ENCODE measurements around the gene CDCA5. TPM values are rescaled to one million over a fixed set of nuclear protein-coding genes. Genes with fewer than 3 reads are reported as not detected.
A peak's percentile ranks its signal among the peaks of the same experiment; 100 is the strongest.

CDCA5 gene
- total RNA-seq, 1 donor from 2014 or later, result 14.8 TPM

DNA sequence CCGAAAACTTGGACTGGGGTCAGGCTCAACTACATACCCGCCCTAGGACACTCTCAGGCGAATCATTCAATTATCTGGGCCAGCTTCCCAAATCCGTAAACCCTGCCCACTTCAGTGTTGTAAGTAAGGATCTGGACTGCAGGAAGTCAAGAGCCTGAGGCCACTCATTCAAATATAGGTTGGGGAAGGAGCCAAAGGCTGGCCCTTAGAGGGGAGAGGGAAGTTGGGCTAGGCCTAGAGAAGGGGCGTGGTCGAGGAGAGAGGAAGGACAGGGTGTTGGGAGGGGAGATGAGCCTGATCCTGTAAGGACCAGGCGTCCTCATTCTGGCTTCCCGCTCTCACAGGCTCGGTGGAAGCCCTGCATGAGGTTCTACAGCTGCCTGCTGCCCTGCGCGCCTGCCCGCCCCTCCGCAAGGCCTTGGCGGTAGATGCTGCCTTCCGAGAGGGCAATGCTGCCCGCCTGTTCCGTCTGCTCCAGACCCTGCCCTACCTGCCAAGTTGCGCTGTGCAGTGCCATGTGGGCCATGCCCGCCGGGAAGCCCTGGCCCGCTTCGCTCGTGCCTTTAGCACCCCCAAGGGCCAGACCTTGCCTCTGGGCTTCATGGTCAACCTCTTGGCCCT lies 39.8 kb downstream of the CDCA5 start:
- peak overlapping the region; percentile 67 for H3K4me3 Mint-ChIP-seq (ENCODE audit: unreplicated experiment)
- peaks cover 9% of the 10 kb centered on the region for H3K4me1 Mint-ChIP-seq (ENCODE audit: unreplicated experiment)
- peaks cover 9% of the 10 kb centered on the region for H3K36me3 Mint-ChIP-seq (ENCODE audit: low read depth, unreplicated experiment)
- no peaks in the 10 kb centered on the region for H3K9me3 Mint-ChIP-seq (ENCODE audit: unreplicated experiment)
- H3K27me3 Mint-ChIP-seq (ENCODE audit: unreplicated experiment), result peaks cover 8% of the 10 kb centered on the region
- no peak for DNase-seq (ENCODE audit: low spot score)
- TF ChIP-seq, protein P1, sequence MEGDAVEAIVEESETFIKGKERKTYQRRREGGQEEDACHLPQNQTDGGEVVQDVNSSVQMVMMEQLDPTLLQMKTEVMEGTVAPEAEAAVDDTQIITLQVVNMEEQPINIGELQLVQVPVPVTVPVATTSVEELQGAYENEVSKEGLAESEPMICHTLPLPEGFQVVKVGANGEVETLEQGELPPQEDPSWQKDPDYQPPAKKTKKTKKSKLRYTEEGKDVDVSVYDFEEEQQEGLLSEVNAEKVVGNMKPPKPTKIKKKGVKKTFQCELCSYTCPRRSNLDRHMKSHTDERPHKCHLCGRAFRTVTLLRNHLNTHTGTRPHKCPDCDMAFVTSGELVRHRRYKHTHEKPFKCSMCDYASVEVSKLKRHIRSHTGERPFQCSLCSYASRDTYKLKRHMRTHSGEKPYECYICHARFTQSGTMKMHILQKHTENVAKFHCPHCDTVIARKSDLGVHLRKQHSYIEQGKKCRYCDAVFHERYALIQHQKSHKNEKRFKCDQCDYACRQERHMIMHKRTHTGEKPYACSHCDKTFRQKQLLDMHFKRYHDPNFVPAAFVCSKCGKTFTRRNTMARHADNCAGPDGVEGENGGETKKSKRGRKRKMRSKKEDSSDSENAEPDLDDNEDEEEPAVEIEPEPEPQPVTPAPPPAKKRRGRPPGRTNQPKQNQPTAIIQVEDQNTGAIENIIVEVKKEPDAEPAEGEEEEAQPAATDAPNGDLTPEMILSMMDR (IDR thresholded peaks at IDR 0.05; ENCODE audit: unreplicated experiment), result no peak
- no peak overlapping the region for H3K27ac Mint-ChIP-seq (ENCODE audit: unreplicated experiment)

DNA sequence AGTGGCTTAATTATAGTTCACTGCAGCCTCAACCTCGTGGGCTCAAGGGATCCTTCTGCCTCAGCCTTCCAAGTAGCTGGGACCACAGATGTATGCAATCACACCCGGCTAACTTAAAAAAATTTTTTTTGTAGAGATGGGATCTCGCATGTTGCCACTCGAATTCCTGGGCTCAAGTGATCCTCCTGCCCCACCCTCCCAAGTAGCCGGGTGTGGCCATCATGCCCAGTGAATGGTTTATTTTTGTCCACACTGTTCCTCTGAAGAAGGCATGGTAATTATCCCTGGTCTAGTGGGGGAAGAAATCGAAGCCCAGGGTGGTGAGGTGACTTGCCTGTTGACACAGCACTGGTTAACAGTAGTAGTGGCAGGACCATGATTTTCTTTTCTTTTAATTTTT lies 40.9 kb downstream of the CDCA5 start:
- peaks cover 9% of the 10 kb centered on the region for H3K36me3 Mint-ChIP-seq (ENCODE audit: low read depth, unreplicated experiment)
- no peak for DNase-seq (ENCODE audit: low spot score)
- TF ChIP-seq, protein P1 (IDR thresholded peaks at IDR 0.05; ENCODE audit: unreplicated experiment), result no peak
- H3K27me3 Mint-ChIP-seq (ENCODE audit: unreplicated experiment), result peaks cover 10% of the 10 kb centered on the region
- H3K4me1 Mint-ChIP-seq (ENCODE audit: unreplicated experiment), result peaks cover 9% of the 10 kb centered on the region
- H3K27ac Mint-ChIP-seq (ENCODE audit: unreplicated experiment), result no peak overlapping the region
- peak overlapping the region; percentile 93 for H3K4me3 Mint-ChIP-seq (ENCODE audit: unreplicated experiment)
- H3K9me3 Mint-ChIP-seq (ENCODE audit: unreplicated experiment), result no peaks in the 10 kb centered on the region

DNA sequence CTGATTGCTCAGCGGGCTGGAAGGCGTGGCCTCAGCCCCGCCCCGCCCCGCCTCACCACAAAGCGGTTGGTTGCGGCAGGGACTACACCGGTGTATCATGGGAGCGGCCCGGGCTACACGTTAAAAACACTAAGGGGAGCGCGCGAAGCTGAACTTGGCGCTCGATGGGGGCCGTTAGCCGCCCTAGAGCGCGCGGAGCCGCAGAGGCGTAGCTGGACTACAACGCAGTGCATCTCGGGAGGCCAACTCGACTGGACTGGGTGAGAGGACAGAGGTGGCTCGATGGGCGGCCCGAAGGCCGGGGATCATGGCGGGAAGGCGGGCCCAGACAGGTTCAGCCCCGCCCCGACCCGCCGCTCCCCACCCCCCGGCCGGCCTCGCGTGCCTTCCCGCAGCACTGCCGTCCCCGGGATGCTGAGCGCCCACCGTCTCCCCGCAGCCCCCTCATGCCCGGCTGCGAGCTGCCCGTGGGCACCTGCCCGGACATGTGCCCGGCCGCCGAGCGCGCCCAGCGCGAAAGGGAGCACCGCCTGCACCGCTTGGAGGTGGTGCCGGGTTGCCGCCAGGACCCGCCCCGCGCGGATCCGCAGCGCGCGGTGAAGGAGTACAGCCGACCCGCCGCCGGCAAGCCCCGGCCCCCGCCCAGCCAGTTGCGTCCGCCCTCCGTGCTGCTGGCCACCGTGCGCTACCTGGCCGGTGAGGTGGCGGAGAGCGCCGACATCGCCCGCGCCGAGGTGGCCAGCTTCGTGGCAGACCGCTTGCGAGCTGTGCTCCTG lies 42.8 kb downstream of the CDCA5 start, which contains the start of gene SAC3D1:
Gene SAC3D1, plus strand, starts transcription at position 364 of the 776 bp plus-strand sequence. Its CDS starts 83 bp downstream, at position 447.
- peaks cover 5% of the 10 kb centered on the region for H3K4me1 Mint-ChIP-seq (ENCODE audit: unreplicated experiment)
- peak within 1 kb of the TSS; percentile 93 for H3K4me3 Mint-ChIP-seq (ENCODE audit: unreplicated experiment)
- peaks cover 6% of the 10 kb centered on the region for H3K36me3 Mint-ChIP-seq (ENCODE audit: low read depth, unreplicated experiment)
- H3K27me3 Mint-ChIP-seq (ENCODE audit: unreplicated experiment), result peaks cover 9% of the 10 kb centered on the region
- TF ChIP-seq, protein P1 (IDR thresholded peaks at IDR 0.05; ENCODE audit: unreplicated experiment), result no peak
- H3K9me3 Mint-ChIP-seq (ENCODE audit: unreplicated experiment), result no peaks in the 10 kb centered on the region
- peak within 1 kb of the TSS; percentile 67 for H3K27ac Mint-ChIP-seq (ENCODE audit: unreplicated experiment)
- peak; percentile 74 for DNase-seq (ENCODE audit: low spot score)

DNA sequence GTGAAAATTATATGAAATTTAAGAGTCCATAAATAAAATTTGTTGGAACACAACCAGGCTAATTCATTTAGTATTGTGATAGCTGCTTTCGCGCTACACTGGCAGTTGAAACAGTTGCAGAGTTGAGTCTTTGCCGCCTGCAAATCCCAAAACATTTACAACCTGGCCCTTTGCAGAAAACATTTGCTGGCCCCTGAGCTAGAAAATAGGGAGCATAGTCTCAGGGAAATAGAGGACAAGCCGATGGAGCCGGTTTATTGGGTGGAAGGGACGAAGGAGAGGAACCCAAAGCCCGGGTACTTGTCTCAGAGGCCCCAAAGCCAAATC lies 43.4 kb downstream of the CDCA5 start:
- Mint-ChIP-seq H3K27me3 (ENCODE audit: unreplicated experiment) (peaks cover 9% of the 10 kb centered on the region), H3K4me1 (ENCODE audit: unreplicated experiment) (peaks cover 5% of the 10 kb centered on the region), H3K4me3 (ENCODE audit: unreplicated experiment) (peak overlapping the region; percentile 90), H3K36me3 (ENCODE audit: low read depth, unreplicated experiment) (peaks cover 6% of the 10 kb centered on the region), H3K27ac (ENCODE audit: unreplicated experiment) (no peak overlapping the region), H3K9me3 (ENCODE audit: unreplicated experiment) (no peaks in the 10 kb centered on the region)
- no peak for DNase-seq (ENCODE audit: low spot score)
- TF ChIP-seq, protein P1 (IDR thresholded peaks at IDR 0.05; ENCODE audit: unreplicated experiment), result no peak

DNA sequence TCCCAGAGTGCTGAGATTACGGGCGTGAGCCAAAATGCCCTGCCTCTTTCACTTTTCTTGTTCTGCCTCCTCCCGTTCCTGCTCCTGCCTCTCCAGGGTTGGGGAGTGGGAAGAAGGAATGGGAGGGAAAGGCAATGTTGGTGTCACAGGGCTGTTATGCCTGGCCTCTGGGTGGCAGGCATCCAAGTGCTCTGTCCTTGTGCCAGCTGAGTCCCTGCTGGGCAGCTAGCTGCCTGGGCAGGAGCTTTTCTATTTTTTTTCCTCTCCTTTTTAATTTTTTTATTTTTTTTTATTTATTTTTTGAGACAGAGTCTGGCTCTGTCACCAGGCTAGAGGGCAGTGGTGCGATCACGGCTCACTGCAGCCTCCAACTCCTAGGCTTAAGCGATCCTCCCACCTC lies 46.9 kb downstream of the CDCA5 start:
- Mint-ChIP-seq H3K4me3 (ENCODE audit: unreplicated experiment) (no peak overlapping the region), H3K9me3 (ENCODE audit: unreplicated experiment) (no peaks in the 10 kb centered on the region), H3K27ac (ENCODE audit: unreplicated experiment) (no peak overlapping the region), H3K36me3 (ENCODE audit: low read depth, unreplicated experiment) (peaks cover 4% of the 10 kb centered on the region), H3K27me3 (ENCODE audit: unreplicated experiment) (peaks cover 5% of the 10 kb centered on the region), H3K4me1 (ENCODE audit: unreplicated experiment) (peaks cover 5% of the 10 kb centered on the region)
- no peak for DNase-seq (ENCODE audit: low spot score)
- TF ChIP-seq, protein P1 (IDR thresholded peaks at IDR 0.05; ENCODE audit: unreplicated experiment), result no peak
